Right cardiac atrium (tissue), 5 donors: ENCODE data around the gene PITPNB. TPM values are rescaled to one million over a fixed set of nuclear protein-coding genes. Genes with fewer than 3 reads are reported as not detected.
A peak's percentile ranks its signal among the peaks of the same experiment; 100 is the strongest.

Experiments used
- ATAC-seq, 2 donors: fragments of 200-7000 bp; cut with Tn5 transposase; one replicate each; pipeline versions ENCODE4 v1.8.0 to v1.9.1; 2020; ENCODE audit warnings: moderate library complexity in 2 of 2, mild to moderate bottlenecking in 1 of 2
- DNase-seq, 3 donors: peaks; one replicate each; pipeline ENCODE4 v3.0.0-alpha.2; 2020
- H3K27ac ChIP-seq: one replicate; pipeline ENCODE4 v1.5.1; 2013; ENCODE audit warnings: mild to moderate bottlenecking, low read length, control low read depth, moderate library complexity
- H3K27me3 ChIP-seq: one replicate; pipeline ENCODE4 v1.6.1; 2013; ENCODE audit not compliant: control insufficient read depth, insufficient read depth
- H3K4me1 ChIP-seq: one replicate; pipeline ENCODE4 v1.6.1; 2013; ENCODE audit warnings: low read length; ENCODE audit not compliant: control insufficient read depth, insufficient read depth
- H3K4me3 ChIP-seq: one replicate; pipeline ENCODE4 v1.5.1; 2013; ENCODE audit warnings: low read length, control low read depth
- H3K9me3 ChIP-seq: one replicate; pipeline ENCODE4 v1.6.1; 2013; ENCODE audit warnings: low read length; ENCODE audit not compliant: control insufficient read depth
- WGBS: extraction: QIAGEN DNeasy Blood & Tissue Kit; methylation state at CpG from one replicate; pipeline ENCODE4 v1.1.7; 2013; 5-methylcytosine and 5-hydroxymethylcytosine counted together
- intact Hi-C, 4 donors: fragments of 100-400 bp; cut with DNase I; formaldehyde crosslinking; loops; one replicate each; pipeline versions ENCODE4 v1.11.0 to v1.14.0; 2022 to 2023
- polyA plus RNA-seq: library from polyadenylated mRNA; stranded (reverse); fragments of 200-250 nt; gene quantifications from one replicate; pipeline ENCODE4 v1.2.3, GENCODE V29; 2013
- total RNA-seq, 4 donors: library from RNA; stranded (reverse); fragmentation: NEBNext Ultra II Directional; extraction: Animal tissue kit (Norgen Biotek cat#: 25700); gene quantifications; one replicate each; pipeline ENCODE4 v1.2.1, GENCODE V29; 2021
- donor health status: healthy with polysubstance abuse.
- donor health status: DM: no; HTN: yes; CAD: no.
- donor health status: DM: no; HTN: no; CAD: no.
- donor health status: DM: no; HTN: yes; CAD: no; lungs with severe emphysema.
- donor health status: DM: yes; HTN: yes; CAD: no.

The PITPNB gene
- total and polyA plus RNA-seq, 5 donors = 24.5 to 92.7 (median 78.1) TPM

- Histone ChIP-seq H3K27me3 (no peaks in the 10 kb centered on the region), H3K4me3 (no peak overlapping the region), H3K27ac (no peak overlapping the region), H3K4me1 (peaks cover 2% of the 10 kb centered on the region), H3K9me3 (no peaks in the 10 kb centered on the region)
- intact Hi-C loops = loop anchor here in 3 of 4 donors (5.0 to 10.0 kb wide), 3 partner anchors 403 to 1055 kb away; no protein-coding TSS in a partner anchor
- peak; percentile 17 to 66 for ATAC-seq
- DNase-seq = no peak
- WGBS = 48% methylated on average over 17 of the region's 17 CpGs
Observed at GRCh38 chr22:27809700-27810608, 109.1 kb downstream of the PITPNB start.

GRCh38 chr22:27809226-27809603, 109.8 kb downstream of the PITPNB start:
- intact Hi-C loops = loop anchor here in 3 of 4 donors (5.0 to 10.0 kb wide), 3 partner anchors 402 to 1054 kb away; no protein-coding TSS in a partner anchor
- ATAC-seq = no peak
- H3K4me1 ChIP-seq = peaks cover 5% of the 10 kb centered on the region
- no peak overlapping the region for H3K27ac ChIP-seq
- H3K4me3 ChIP-seq = no peak overlapping the region
- DNase-seq = no peak
- WGBS = 63% methylated on average over 5 of the region's 5 CpGs
- H3K9me3 ChIP-seq = no peaks in the 10 kb centered on the region
- H3K27me3 ChIP-seq = no peaks in the 10 kb centered on the region

GRCh38 chr22:27808451-27809225, 110.4 kb downstream of the PITPNB start:
- Histone ChIP-seq H3K27ac (no peak overlapping the region), H3K27me3 (no peaks in the 10 kb centered on the region), H3K4me3 (no peak overlapping the region), H3K9me3 (no peaks in the 10 kb centered on the region), H3K4me1 (peaks cover 5% of the 10 kb centered on the region)
- intact Hi-C loops = loop anchor here in 3 of 4 donors (5.0 to 10.0 kb wide), 3 partner anchors 401 to 1054 kb away; no protein-coding TSS in a partner anchor
- DNase-seq = no peak
- WGBS = 80% methylated on average over 18 of the region's 18 CpGs
- ATAC-seq = no peak

GRCh38 chr22:27805841-27806240, 113.2 kb downstream of the PITPNB start:
- no peak for DNase-seq
- intact Hi-C loops = loop anchor here in 3 of 4 donors (5.0 to 10.0 kb wide), 3 partner anchors 399 to 1051 kb away; no protein-coding TSS in a partner anchor
- no peaks in the 10 kb centered on the region for H3K27me3 ChIP-seq
- peaks cover 5% of the 10 kb centered on the region for H3K4me1 ChIP-seq
- ATAC-seq = no peak
- 86% methylated on average over 7 of the region's 7 CpGs for WGBS
- no peaks in the 10 kb centered on the region for H3K9me3 ChIP-seq
- H3K4me3 ChIP-seq = no peak overlapping the region
- H3K27ac ChIP-seq = no peak overlapping the region

- WGBS = 29% methylated on average over 31 of the region's 31 CpGs
- DNase-seq (peak; percentile 71 to 89 (median 87)), ATAC-seq (peak; percentile 48 to 63)
- H3K27ac ChIP-seq = no peak overlapping the region
- H3K9me3 ChIP-seq = no peaks in the 10 kb centered on the region
- H3K27me3 ChIP-seq = no peaks in the 10 kb centered on the region
- H3K4me1 ChIP-seq = peaks cover 3% of the 10 kb centered on the region
- intact Hi-C loops = loop anchor here (5.0 to 10.0 kb wide), 5 partner anchors 167 to 1050 kb away; no protein-coding TSS in a partner anchor
- H3K4me3 ChIP-seq = no peak overlapping the region
Observed at GRCh38 chr22:27804470-27805297, 114.4 kb downstream of the PITPNB start.

GRCh38 chr22:27803841-27804415, 115.1 kb downstream of the PITPNB start:
- ATAC-seq (no peak), DNase-seq (peak in 1 of 3 donors; percentile 48)
- intact Hi-C loops = loop anchor here (5.0 to 10.0 kb wide), 5 partner anchors 167 to 1049 kb away; no protein-coding TSS in a partner anchor
- Histone ChIP-seq H3K9me3 (no peaks in the 10 kb centered on the region), H3K27me3 (no peaks in the 10 kb centered on the region), H3K4me1 (peaks cover 5% of the 10 kb centered on the region), H3K4me3 (no peak overlapping the region), H3K27ac (no peak overlapping the region)
- 64% methylated on average over 11 of the region's 11 CpGs for WGBS

GRCh38 chr22:27802346-27803073, 116.5 kb downstream of the PITPNB start:
- no peak for DNase-seq
- WGBS = 26% methylated on average over 35 of the region's 35 CpGs
- H3K27ac ChIP-seq = no peak overlapping the region
- H3K4me1 ChIP-seq = peaks cover 5% of the 10 kb centered on the region
- ATAC-seq = no peak
- intact Hi-C loops = loop anchor here (5.0 to 10.0 kb wide), 5 partner anchors 165 to 1048 kb away; no protein-coding TSS in a partner anchor
- no peaks in the 10 kb centered on the region for H3K27me3 ChIP-seq
- H3K9me3 ChIP-seq = no peaks in the 10 kb centered on the region
- peak overlapping the region; percentile 81 for H3K4me3 ChIP-seq
